Effector memory CD8-positive, alpha-beta T cell (primary cell): ENCODE results near the gene CXXC5.

Source experiments
- ATAC-seq: fragments of 150-1000 bp; cut with Tn5 transposase; replicated peaks from 2 replicates; pipeline ENCODE4 v1.10.0; 2021; ENCODE audit warnings: mild to moderate bottlenecking, moderate library complexity
- DNase-seq, 3 experiments: peaks; one replicate each; pipeline ENCODE4 v3.0.0; 2021
- H3K27ac Mint-ChIP-seq, 2 donors: one replicate each; pipeline ENCODE4 v1.8.0; 2022; ENCODE audit warnings: mild to moderate bottlenecking in 2 of 2, mixed read lengths in 2 of 2, moderate library complexity in 2 of 2
- H3K27me3 Mint-ChIP-seq, 2 donors: one replicate each; pipeline ENCODE4 v1.8.0; 2022; ENCODE audit warnings: mixed read lengths in 2 of 2
- H3K36me3 Mint-ChIP-seq: one replicate; pipeline ENCODE4 v1.8.0; 2022; ENCODE audit warnings: mild to moderate bottlenecking, moderate library complexity, mixed read lengths; ENCODE audit not compliant: insufficient read depth
- H3K4me1 Mint-ChIP-seq, 2 donors: one replicate each; pipeline ENCODE4 v1.8.0; 2022; ENCODE audit warnings: low read depth in 2 of 2, mixed read lengths in 2 of 2
- H3K4me3 Mint-ChIP-seq, 2 donors: one replicate each; pipeline ENCODE4 v1.8.0; 2022; ENCODE audit warnings: mild to moderate bottlenecking in 2 of 2, mixed read lengths in 2 of 2, moderate library complexity in 2 of 2
- H3K9me3 Mint-ChIP-seq, 2 donors: one replicate each; pipeline ENCODE4 v1.8.0; 2022; ENCODE audit warnings: mixed read lengths in 2 of 2

CXXC5 gene

DNA sequence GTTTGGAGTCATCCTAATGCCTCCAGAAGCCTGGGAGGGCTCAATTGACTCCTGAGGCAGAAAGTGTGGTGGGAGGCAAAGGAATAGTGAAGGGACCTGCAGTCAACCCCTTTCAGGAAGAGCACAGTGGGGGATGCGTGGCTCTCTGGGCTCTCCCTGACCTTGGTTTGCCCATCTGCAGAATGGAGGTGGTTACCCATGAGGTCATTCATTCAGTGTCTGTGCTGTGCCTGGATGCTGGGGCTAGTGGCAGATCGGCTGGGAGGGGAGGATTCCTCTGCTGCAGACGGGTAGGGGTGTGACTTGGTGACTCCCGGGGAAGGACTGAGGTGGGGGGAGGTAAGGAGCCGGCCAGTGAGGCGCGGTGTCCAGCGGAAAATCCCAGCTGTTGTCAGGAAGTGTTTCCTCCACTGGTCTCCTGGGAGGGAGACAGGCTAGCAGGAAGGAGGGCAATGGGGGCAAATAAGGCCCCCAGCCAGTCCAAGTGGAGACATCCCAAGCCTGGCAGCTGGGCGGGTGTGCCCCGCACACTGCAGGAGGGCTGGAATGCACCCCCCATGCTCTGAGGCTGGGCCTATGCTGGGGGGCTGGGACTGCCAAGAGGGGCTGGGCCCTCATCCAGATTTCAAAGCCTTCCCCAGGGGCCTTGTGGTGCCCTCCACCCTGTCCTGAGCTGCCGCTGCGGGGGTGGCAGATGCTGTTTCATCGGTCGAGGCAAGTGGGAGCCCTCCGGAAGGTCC is 10.9 kb downstream of the CXXC5 start:
- no peaks in the 10 kb centered on the region for H3K27me3 Mint-ChIP-seq
- peak overlapping the region in 1 of 2 donors; percentile 83 for H3K27ac Mint-ChIP-seq
- H3K4me1 Mint-ChIP-seq: peaks cover 38 to 48% of the 10 kb centered on the region in 2 donors

DNA sequence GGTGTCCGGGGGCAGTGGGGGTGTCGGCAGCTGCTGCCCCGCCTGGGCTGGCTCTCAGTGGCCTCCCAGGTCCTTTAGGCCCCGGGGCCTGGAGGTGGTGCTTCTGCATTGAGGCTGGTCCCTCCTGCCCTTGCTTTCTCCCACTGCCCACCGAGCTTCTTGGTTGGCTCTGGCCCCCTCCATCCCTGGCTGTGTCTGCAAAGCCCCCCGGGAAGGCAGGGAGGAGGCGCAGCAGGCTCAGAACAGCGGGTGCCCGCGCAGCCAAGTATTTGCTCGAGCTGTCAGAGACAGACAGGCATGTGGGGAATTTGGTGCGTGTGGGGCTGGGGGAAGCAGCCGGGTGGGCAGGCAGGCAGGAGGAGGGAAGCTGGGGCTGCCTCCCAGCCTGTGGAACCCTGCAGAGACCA is 11.5 kb downstream of the CXXC5 start:
- peak overlapping the region in 1 of 2 donors; percentile 25 for H3K4me3 Mint-ChIP-seq
- peak overlapping the region; percentile 19 to 63 for H3K27ac Mint-ChIP-seq
- peaks cover 5% of the 10 kb centered on the region for H3K36me3 Mint-ChIP-seq
- no peaks in the 10 kb centered on the region for H3K9me3 Mint-ChIP-seq
- H3K4me1 Mint-ChIP-seq: peaks cover 42 to 47% of the 10 kb centered on the region in 2 donors
- ATAC-seq (no peak), DNase-seq (no peak)
- H3K27me3 Mint-ChIP-seq: no peaks in the 10 kb centered on the region

More for the DNA sequence above, 10.9 kb downstream of the CXXC5 start:
- ATAC-seq (no peak), DNase-seq (no peak)
- Mint-ChIP-seq H3K4me3 (peak overlapping the region in 1 of 2 donors; percentile 68), H3K9me3 (no peaks in the 10 kb centered on the region), H3K36me3 (peaks cover 5% of the 10 kb centered on the region)

DNA sequence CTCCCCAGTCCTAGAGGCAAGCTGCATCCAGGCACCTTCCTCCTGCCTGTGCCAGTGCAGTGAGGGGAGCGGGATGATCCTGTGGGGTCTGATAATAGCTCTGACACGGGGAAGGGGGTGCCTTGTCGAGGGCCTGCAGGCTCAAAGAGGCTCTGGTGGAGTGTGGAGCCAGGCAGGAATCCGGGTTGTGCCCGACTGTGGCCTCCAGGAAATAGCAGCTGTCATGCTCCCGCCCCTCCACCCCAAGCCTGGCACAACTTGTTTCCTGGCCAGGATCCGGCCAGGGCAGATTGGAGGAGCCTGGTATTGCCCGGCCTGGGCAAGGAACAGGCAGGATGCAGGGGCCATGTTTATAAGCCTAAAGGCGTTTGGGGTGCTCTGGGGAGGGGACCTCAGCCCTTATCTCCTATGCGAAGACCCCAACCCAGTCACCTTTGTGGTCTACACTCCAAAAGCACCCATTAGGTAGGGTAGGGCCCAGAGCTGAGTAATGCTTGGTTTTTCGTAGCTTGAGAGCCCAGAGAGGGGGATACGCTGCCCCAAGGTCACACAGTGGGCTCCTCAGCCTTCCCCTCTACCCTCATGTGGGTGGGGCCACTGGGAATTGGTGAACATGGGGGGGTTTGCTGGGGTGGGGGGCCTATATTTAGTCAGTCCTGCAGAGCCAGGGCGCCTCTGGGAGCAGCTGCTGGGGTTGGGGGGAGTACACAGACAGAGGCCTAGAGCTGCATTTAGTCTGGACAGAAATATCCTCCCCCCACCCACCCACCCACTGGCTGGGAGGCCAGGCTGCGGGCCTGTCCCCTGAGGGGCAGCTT is 12.2 kb downstream of the CXXC5 start:
- Mint-ChIP-seq H3K27ac (peak overlapping the region; percentile 19 to 63), H3K4me3 (peak overlapping the region in 1 of 2 donors; percentile 25), H3K9me3 (no peaks in the 10 kb centered on the region), H3K36me3 (peaks cover 5% of the 10 kb centered on the region), H3K27me3 (no peaks in the 10 kb centered on the region), H3K4me1 (peaks cover 42 to 45% of the 10 kb centered on the region in 2 donors)
- no peak for DNase-seq
- no peak for ATAC-seq

DNA sequence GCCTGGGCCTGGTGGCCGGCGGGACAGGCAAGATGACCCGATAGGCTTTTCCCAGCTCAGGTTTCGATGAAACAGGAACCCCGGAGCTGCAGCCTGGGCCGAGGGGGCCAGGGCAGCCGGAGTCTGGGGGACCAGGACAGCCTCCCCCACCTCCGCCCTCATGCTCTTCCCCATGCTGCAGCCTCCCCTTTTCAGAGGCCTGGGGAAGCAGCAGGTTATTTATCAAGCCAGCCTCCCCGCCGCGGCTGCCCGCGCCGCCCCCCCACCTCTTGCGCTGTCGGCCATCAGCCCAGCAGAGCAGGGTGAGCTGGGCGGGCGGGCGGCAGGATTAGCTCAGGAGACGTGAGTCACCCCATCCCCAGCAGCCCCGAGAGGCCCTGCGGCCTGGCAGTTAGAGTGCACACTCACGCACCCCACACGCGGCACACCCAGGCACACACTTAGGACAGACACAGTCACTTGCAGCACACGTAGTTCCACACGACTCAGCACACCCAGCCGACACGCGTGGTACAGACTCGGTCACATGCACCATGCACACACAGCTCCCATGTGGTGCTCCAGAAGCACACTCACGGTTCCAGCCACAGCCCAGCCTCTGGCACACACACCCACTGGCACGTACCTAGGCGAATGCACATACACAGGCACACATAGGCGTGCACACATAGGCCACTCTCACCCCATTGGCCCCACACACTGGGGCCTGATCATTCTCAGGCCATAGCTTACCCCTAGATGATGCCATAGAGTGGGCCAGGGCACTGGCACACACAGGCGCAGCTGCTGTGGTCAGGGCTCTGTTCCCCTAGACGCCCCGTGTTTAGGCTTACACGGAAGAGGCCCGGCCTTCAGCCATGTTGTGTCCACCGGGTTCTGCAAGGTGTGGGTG is 13.0 kb downstream of the CXXC5 start:
- peak overlapping the region; percentile 24 to 54 for H3K27ac Mint-ChIP-seq
- H3K27me3 Mint-ChIP-seq: no peaks in the 10 kb centered on the region
- no peaks in the 10 kb centered on the region for H3K9me3 Mint-ChIP-seq
- H3K4me3 Mint-ChIP-seq: peak overlapping the region in 1 of 2 donors; percentile 37
- DNase-seq (peak in 1 of 3 experiments; percentile 30), ATAC-seq (peak; percentile 67)
- H3K36me3 Mint-ChIP-seq: peaks cover 5% of the 10 kb centered on the region
- peaks cover 42 to 44% of the 10 kb centered on the region in 2 donors for H3K4me1 Mint-ChIP-seq

DNA sequence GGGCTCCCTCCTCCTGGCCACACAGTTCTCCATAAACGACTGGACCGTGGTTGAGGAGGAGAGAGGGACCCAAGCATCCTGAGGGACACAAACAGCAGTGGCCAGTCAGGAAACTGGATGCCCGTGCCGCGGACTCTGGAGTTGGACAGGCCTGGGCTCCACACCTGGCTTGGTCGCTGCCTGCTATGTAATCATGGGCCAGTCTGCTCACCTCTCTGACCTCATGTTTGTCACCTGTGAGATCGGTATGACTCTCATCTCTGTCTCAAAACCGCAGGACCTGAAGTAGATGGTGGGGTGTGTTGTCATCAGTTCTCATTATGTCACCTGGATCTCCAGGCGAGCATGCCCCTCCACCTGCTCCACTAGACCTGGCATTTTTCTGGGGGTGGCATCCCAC is 14.5 kb downstream of the CXXC5 start:
- peak overlapping the region; percentile 24 to 26 for H3K27ac Mint-ChIP-seq
- H3K27me3 Mint-ChIP-seq: no peaks in the 10 kb centered on the region
- H3K4me3 Mint-ChIP-seq: no peak overlapping the region
- peaks cover 49 to 51% of the 10 kb centered on the region in 2 donors for H3K4me1 Mint-ChIP-seq
- ATAC-seq (peak; percentile 21), DNase-seq (no peak)
- no peaks in the 10 kb centered on the region for H3K9me3 Mint-ChIP-seq
- peaks cover 3% of the 10 kb centered on the region for H3K36me3 Mint-ChIP-seq

DNA sequence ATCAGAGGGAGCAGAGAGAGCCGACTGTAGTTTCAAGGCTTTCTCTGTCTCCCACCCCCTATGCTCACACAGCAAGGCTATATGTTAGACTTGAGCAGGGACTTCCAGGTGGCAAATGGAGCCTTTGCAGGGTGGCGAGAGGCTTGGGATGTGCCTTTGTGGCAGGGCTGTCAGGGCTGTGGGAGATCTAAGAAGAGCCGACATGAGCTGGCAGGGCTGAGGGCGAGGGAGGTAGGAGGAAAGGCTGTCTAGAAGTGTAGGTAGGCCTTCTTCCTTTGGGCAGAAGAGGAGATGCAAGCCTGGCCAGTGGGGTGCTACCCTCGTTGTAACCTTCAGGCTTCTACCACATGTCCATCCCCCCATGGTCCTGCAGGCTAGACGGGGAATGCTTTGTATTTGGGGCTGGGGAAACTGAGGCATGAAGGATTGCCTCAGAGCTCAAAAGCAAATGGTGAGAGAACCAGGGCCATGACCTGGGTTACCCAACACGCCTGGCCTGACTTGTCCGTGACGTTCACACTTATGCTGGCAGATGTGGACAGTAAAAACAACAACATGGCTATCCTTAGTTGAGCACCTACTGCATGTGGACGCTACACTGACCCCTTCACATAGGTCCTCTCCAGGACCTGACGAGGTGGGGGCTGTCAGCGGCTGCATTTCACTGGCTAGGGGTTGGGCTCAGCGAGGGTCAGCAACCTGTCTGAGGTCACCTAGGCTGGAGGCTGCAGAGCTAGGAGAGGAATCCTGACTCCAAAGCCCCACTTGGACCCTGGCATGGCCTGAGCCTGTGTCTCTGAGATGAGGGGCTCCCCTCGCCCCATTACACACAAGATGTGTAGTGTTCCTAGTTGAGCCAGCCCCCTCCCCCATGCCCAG is 15.3 kb downstream of the CXXC5 start:
- Mint-ChIP-seq H3K27ac (peak overlapping the region; percentile 24 to 26), H3K36me3 (peaks cover 3% of the 10 kb centered on the region), H3K4me3 (no peak overlapping the region), H3K4me1 (peaks cover 48 to 49% of the 10 kb centered on the region in 2 donors), H3K27me3 (no peaks in the 10 kb centered on the region), H3K9me3 (no peaks in the 10 kb centered on the region)
- ATAC-seq (no peak), DNase-seq (no peak)

DNA sequence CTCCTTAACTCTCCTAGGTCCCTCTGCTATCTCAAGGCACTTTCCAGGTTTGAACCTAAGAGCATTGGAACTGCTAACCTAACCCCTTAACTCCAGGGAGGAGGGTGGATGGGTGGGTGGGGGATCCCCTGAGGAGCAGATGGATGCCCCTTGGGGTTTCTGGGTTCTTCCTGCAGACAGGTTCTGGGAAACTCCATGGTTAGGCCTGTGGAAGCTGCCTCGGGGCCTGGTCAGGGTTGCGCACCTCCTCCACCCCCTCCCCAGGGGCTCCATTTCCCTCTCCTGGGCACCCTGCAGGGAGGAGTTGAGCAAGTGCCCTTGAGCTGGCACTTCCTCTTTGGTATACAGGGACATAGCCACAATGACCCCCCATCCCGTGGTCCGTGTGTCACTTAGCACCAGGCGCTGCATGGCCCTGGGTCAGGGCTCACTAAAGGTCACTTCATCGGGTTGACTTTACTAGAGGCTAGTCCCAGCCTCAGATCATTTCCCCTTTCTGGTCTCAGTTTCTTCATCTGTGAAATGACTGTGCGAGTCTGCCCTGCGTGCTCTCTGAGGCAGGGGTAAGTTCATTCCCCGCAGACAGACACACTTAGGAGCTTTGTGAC is 16.0 kb downstream of the CXXC5 start:
- Mint-ChIP-seq H3K36me3 (peaks cover 3% of the 10 kb centered on the region), H3K4me3 (no peak overlapping the region), H3K27me3 (no peaks in the 10 kb centered on the region), H3K27ac (peak overlapping the region; percentile 74 to 79), H3K9me3 (no peaks in the 10 kb centered on the region), H3K4me1 (peaks cover 45% of the 10 kb centered on the region in 2 donors)
- no peak for ATAC-seq
- DNase-seq: no peak

DNA sequence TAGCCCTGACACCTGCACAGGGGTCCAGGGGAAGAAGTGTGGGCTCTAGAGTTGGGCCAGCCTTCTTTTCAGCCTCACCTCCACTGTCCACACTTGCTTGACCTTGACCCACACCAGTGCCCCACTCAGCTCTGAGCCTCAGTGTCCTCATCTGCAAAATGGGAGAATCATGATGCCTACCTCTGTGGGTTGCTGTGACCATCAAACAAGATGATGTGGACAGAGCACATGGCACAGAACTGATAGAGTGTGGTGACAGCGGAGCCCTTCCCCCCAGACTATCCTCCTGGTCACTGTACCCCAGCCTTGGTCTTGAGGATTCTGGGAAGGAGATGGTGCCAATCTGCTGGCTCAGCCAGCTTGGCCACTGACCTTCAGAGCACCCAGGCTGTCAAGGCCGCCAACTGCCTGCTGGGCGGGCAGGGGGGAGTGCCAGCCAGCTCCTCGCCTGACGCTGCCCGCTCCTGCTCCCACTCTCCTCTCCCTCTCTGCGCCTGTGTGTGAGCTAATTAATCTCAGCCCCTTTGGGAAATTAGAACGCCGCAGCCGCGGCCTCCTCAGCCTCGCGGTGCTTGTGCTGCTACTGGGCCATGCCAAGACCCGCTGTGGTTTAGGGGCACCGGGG is 16.7 kb downstream of the CXXC5 start:
- DNase-seq (no peak), ATAC-seq (no peak)
- Mint-ChIP-seq H3K9me3 (no peaks in the 10 kb centered on the region), H3K4me1 (peaks cover 48 to 49% of the 10 kb centered on the region in 2 donors), H3K4me3 (no peak overlapping the region), H3K27ac (peak overlapping the region; percentile 74 to 79), H3K27me3 (no peaks in the 10 kb centered on the region), H3K36me3 (peaks cover 3% of the 10 kb centered on the region)

DNA sequence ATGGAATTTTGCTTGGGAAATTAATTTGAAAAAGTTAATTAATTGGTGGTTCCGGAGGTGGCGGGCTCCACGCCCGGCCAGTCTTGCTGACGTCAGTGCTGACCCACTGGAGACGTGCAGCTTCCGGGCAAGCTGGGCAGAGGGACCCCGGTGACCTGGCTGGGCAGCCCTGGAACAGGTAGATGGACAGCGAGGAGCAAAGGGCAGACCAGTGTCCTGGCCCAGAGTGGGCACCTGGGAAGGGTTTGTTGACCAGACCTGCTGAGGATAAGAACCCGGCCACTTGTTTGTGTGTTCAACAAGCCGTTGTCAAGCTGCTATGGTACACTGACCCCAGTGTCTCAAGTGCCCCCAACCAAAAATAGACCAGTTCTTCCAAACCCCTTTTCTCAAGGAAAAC is 17.5 kb downstream of the CXXC5 start:
- Mint-ChIP-seq H3K4me3 (no peak overlapping the region), H3K27me3 (no peaks in the 10 kb centered on the region), H3K4me1 (peaks cover 55% of the 10 kb centered on the region in 2 donors), H3K9me3 (no peaks in the 10 kb centered on the region), H3K36me3 (peaks cover 3% of the 10 kb centered on the region), H3K27ac (peak overlapping the region in 1 of 2 donors; percentile 96)
- ATAC-seq: no peak
- DNase-seq: no peak

DNA sequence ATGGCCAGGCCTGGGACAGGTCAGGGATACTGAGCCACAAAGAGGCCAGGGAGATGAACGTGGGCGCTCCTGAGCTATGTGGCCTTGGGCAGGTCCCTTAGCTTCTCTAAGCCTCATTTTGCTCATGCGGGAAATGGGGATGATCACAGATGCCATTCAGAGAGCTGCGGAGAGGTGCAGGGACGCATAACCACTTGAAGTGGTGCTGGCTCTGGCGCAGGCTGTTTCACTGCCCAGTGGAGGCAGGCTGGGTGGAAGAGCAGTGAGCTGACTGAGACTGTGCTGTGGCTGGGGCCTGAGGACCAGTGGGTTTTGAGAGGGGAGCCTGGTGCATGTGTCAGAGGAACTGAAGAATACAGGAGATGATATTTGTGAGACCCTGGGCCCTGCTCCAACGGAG is 18.4 kb downstream of the CXXC5 start:
- DNase-seq (no peak), ATAC-seq (no peak)
- H3K27me3 Mint-ChIP-seq: no peaks in the 10 kb centered on the region
- H3K36me3 Mint-ChIP-seq: peaks cover 3% of the 10 kb centered on the region
- H3K4me3 Mint-ChIP-seq: peak overlapping the region; percentile 81 to 92
- peaks cover 54 to 61% of the 10 kb centered on the region in 2 donors for H3K4me1 Mint-ChIP-seq
- no peaks in the 10 kb centered on the region for H3K9me3 Mint-ChIP-seq
- peak overlapping the region; percentile 65 to 96 for H3K27ac Mint-ChIP-seq

DNA sequence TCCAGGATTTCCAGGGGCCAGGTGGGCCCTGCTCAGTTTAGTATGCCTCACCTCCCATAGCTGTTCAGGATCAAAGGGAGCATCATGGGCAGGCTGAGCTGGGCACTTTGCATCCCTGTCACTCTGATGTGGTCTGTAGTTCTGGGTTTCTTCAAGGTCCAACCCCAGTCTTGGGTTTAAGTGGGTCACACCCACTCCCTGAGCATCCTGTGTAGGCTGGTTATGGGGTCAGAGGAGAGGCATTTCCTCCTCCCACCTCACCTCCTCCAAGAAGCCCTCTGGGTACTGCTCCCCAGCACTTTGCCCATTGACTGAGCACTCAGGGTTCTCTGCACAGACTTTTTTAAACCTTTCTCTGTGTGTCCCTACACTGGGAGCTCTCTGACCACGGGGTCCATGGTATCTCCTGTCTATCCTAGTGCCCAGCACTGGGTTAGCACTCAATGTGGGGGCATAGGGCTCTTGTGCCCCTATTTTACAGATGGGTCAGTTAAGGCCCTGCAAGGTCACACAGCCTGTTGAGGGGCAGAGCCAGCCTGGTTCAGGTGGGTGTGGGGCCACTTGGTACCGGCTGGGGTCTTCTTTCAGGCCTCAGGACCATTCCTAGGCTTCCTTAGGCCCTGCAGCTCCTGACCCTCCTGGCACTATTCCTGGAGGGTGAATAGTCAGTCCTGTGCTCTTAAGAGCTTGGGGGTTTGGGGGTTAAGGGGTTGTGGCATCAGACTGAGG is 19.0 kb downstream of the CXXC5 start:
- no peaks in the 10 kb centered on the region for H3K27me3 Mint-ChIP-seq
- H3K9me3 Mint-ChIP-seq: no peaks in the 10 kb centered on the region
- H3K4me3 Mint-ChIP-seq: peak overlapping the region; percentile 81 to 92
- DNase-seq (peak in 2 of 3 experiments; percentile 21 to 34), ATAC-seq (peak; percentile 59)
- H3K4me1 Mint-ChIP-seq: peaks cover 55 to 60% of the 10 kb centered on the region in 2 donors
- peak overlapping the region; percentile 90 to 96 for H3K27ac Mint-ChIP-seq
- peaks cover 5% of the 10 kb centered on the region for H3K36me3 Mint-ChIP-seq
